Measurements from ENCODE around the gene PRIMPOL. TPM values are rescaled to one million over a fixed set of nuclear protein-coding genes. Genes with fewer than 3 reads are reported as not detected.

The PRIMPOL gene
- total RNA-seq, 2 experiments from 2014 or later: 4.2 TPM

DNA sequence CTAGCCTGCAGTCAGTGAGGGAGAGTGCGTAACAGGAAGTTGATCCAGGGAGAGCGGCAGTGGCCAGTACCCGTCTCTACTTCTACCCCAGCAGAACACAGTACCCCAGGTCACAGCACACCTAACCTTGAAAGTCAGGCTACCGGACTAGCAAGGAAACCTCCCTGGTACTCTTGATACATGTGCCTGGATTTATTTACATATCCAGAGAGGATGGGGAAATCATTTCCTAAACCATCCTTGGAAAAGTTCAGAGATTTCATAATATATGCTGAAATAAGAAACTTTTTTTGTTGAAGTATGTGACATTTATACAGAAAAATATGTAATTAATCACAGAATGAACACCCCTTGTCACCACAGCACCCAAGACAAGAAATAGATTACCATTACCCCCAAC is 24.5 kb downstream of the PRIMPOL start:
- ATAC-seq (ENCODE audit: poor library complexity) (no peak), DNase-seq (no peak)
- Histone ChIP-seq H3K4me3 (ENCODE audit: low read length) (no peak overlapping the region), H3K27ac (ENCODE audit: low read depth in 1 of 2, low read length in 2 of 2) (no peak overlapping the region), H3K4me1 (ENCODE audit: insufficient read depth, low read length) (peaks cover 4% of the 10 kb centered on the region), H3K36me3 (ENCODE audit: insufficient read depth, low read length) (peaks cover 20% of the 10 kb centered on the region), H3K27me3 (ENCODE audit: control insufficient read depth in 1 of 2, insufficient read depth in 2 of 2, low read length in 2 of 2) (no peaks in the 10 kb centered on the region), H3K9me3 (ENCODE audit: control insufficient read depth in 1 of 2, insufficient read depth in 1 of 2, low read length in 2 of 2) (no peaks in the 10 kb centered on the region)
- no peaks in the 10 kb centered on the region for H3K27me3 Mint-ChIP-seq
- ChIA-PET CTCF (no interaction called here), POLR2A (no interaction called here)
- peaks cover 11% of the 10 kb centered on the region for H3K4me1 Mint-ChIP-seq (ENCODE audit: low read depth)
- H3K36me3 Mint-ChIP-seq (ENCODE audit: low read depth): peaks cover 33% of the 10 kb centered on the region
- H3K9me3 Mint-ChIP-seq: no peaks in the 10 kb centered on the region
- TF ChIP-seq, protein P1, sequence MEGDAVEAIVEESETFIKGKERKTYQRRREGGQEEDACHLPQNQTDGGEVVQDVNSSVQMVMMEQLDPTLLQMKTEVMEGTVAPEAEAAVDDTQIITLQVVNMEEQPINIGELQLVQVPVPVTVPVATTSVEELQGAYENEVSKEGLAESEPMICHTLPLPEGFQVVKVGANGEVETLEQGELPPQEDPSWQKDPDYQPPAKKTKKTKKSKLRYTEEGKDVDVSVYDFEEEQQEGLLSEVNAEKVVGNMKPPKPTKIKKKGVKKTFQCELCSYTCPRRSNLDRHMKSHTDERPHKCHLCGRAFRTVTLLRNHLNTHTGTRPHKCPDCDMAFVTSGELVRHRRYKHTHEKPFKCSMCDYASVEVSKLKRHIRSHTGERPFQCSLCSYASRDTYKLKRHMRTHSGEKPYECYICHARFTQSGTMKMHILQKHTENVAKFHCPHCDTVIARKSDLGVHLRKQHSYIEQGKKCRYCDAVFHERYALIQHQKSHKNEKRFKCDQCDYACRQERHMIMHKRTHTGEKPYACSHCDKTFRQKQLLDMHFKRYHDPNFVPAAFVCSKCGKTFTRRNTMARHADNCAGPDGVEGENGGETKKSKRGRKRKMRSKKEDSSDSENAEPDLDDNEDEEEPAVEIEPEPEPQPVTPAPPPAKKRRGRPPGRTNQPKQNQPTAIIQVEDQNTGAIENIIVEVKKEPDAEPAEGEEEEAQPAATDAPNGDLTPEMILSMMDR (IDR thresholded peaks at IDR 0.05): no peak
- H3K27ac Mint-ChIP-seq: no peak overlapping the region
- intact Hi-C loops (cut with DNase I, micrococcal nuclease): no loop called here
- H3K4me3 Mint-ChIP-seq: no peak overlapping the region

DNA sequence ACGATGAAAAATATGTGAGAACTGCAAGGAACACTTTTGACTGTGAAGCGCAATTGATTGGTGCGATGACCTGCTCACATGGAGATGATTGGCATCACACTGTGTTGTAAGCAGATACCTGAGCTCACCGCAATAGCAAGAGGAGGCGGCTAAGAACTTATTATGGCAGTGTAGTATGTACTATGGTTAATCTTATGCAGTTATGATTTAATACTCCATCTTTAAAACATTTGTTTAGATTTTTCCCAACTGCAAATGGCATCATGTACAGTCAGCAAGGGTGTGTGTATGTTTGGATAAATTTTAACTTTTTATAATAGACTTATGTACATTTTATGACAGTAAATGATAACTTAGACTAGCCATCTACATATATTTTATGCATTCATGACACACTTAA is 25.5 kb downstream of the PRIMPOL start:
- Histone ChIP-seq H3K9me3 (ENCODE audit: control insufficient read depth in 1 of 2, insufficient read depth in 1 of 2, low read length in 2 of 2) (no peaks in the 10 kb centered on the region), H3K27ac (ENCODE audit: low read depth in 1 of 2, low read length in 2 of 2) (no peak overlapping the region), H3K4me3 (ENCODE audit: low read length) (no peak overlapping the region), H3K4me1 (ENCODE audit: insufficient read depth, low read length) (no peaks in the 10 kb centered on the region), H3K27me3 (ENCODE audit: control insufficient read depth in 1 of 2, insufficient read depth in 2 of 2, low read length in 2 of 2) (no peaks in the 10 kb centered on the region), H3K36me3 (ENCODE audit: insufficient read depth, low read length) (peaks cover 19% of the 10 kb centered on the region)
- TF ChIP-seq, protein P1 (IDR thresholded peaks at IDR 0.05): no peak
- Mint-ChIP-seq H3K27me3 (no peaks in the 10 kb centered on the region), H3K9me3 (no peaks in the 10 kb centered on the region), H3K4me1 (ENCODE audit: low read depth) (peaks cover 1% of the 10 kb centered on the region), H3K27ac (no peak overlapping the region), H3K36me3 (ENCODE audit: low read depth) (peaks cover 27% of the 10 kb centered on the region), H3K4me3 (no peak overlapping the region)
- DNase-seq: no peak
- CTCF ChIA-PET: no interaction called here
- intact Hi-C loops (cut with DNase I, micrococcal nuclease): no loop called here
- no peak for ATAC-seq (ENCODE audit: poor library complexity)
- POLR2A ChIA-PET: no interaction called here

DNA sequence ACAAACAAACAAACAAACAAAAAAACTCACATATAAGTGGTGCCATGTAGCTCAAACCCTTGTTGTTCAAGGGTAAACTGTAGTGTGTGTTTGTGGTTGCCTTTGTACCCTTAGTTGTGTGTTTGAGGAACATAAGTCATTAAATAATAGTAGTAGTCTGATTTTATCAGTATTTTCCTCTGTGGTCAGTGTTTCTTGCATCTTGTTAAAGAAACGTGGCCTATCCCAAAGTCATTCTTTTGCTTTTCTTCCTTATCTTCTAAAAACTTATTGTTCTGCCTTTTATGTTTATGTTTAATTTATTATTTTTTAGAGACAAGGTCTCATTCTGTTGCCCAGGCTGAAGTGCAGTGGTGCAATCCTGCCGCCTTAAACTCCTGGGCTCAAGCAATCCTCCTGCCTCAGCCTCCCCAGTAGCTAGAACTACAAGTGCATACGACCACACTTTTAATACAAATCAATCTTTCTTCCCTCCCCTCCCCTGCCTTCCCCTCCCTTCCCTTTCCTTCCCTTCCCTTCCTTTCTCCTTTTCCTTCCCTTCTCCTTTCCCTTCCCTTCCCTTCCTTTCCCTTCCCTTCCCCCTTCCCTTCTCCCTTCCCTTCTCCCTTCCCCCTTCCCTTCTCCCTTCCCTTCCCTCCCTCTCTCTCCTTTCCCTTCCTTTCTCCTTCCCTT is 26.4 kb downstream of the PRIMPOL start:
- ATAC-seq (ENCODE audit: poor library complexity): no peak
- intact Hi-C loops (cut with DNase I, micrococcal nuclease): no loop called here
- no peaks in the 10 kb centered on the region for H3K9me3 ChIP-seq (ENCODE audit: control insufficient read depth in 1 of 2, insufficient read depth in 1 of 2, low read length in 2 of 2)
- H3K27ac Mint-ChIP-seq: no peak overlapping the region
- no peaks in the 10 kb centered on the region for H3K27me3 Mint-ChIP-seq
- H3K4me1 Mint-ChIP-seq (ENCODE audit: low read depth): no peaks in the 10 kb centered on the region
- H3K27ac ChIP-seq (ENCODE audit: low read depth in 1 of 2, low read length in 2 of 2): no peak overlapping the region
- H3K27me3 ChIP-seq (ENCODE audit: control insufficient read depth in 1 of 2, insufficient read depth in 2 of 2, low read length in 2 of 2): no peaks in the 10 kb centered on the region
- ChIA-PET CTCF (no interaction called here), POLR2A (no interaction called here)
- H3K4me1 ChIP-seq (ENCODE audit: insufficient read depth, low read length): no peaks in the 10 kb centered on the region
- no peak overlapping the region for H3K4me3 Mint-ChIP-seq
- no peak overlapping the region for H3K4me3 ChIP-seq (ENCODE audit: low read length)
- H3K9me3 Mint-ChIP-seq: no peaks in the 10 kb centered on the region
- peaks cover 25% of the 10 kb centered on the region for H3K36me3 Mint-ChIP-seq (ENCODE audit: low read depth)
- DNase-seq: no peak
- TF ChIP-seq, protein P1 (IDR thresholded peaks at IDR 0.05): no peak
- peaks cover 19% of the 10 kb centered on the region for H3K36me3 ChIP-seq (ENCODE audit: insufficient read depth, low read length)

All from CD4-positive, alpha-beta T cell (primary cell).